ENCODE results near the gene UBE2I. TPM values are rescaled to one million over a fixed set of nuclear protein-coding genes. Genes with fewer than 3 reads are reported as not detected.

UBE2I gene
- polyA plus RNA-seq, 2 of the 4 experiments (the other 2 are of a cell fraction), result 170 to 208 TPM

GRCh38 chr16:1375741-1376410, 66.4 kb downstream of the UBE2I start:
- ChIA-PET POLR2A (no interaction called here), CTCF (interaction anchor here (11.4 kb wide), 1 partner anchor 13 kb away, joined by 127 read pairs; no protein-coding TSS in a partner anchor)
- no peak for ATAC-seq
- no peak overlapping the region for H3K4me3 ChIP-seq
- H3K4me2 ChIP-seq, result no peak overlapping the region
- TF ChIP-seq CBX8 (IDR thresholded peaks at IDR 0.05) (no peak), ATOH8 (CRISPR knock-in tag; IDR thresholded peaks at IDR 0.05; ENCODE audit: low read depth) (no peak), BCL3 (IDR thresholded peaks at IDR 0.05) (no peak), KDM1A (IDR thresholded peaks at IDR 0.05; ENCODE audit: low read depth) (no peak), CHD4 (IDR thresholded peaks at IDR 0.05; ENCODE audit: borderline replicate concordance) (no peak), SREBF2 (IDR thresholded peaks at IDR 0.05) (no peak), JUN (IDR thresholded peaks at IDR 0.05) (no peak), PBX3 (IDR thresholded peaks at IDR 0.05) (no peak), CEBPB (IDR thresholded peaks at IDR 0.05) (no peak), USF2 (IDR thresholded peaks at IDR 0.05) (no peak)
- 87% methylated on average over 11 of the region's 19 CpGs for WGBS (ENCODE audit: missing lambda C conversion rate)
- FAIRE-seq, result no peak
- no peaks in the 10 kb centered on the region for H3K9me3 ChIP-seq
- peak overlapping the region in 1 of 2 experiments; percentile 38; a peak in 2 of 6 replicates for H3K27ac ChIP-seq
- no peak for DNase-seq (ENCODE audit: low read depth in 1 of 2, low spot score in 1 of 2)
- peaks cover 27% of the 10 kb centered on the region for H3K4me1 ChIP-seq

Other genes starting within 250 kb of the UBE2I start
- gene SSTR5, start 236.9 kb upstream of the UBE2I start, polyA plus RNA-seq (2011; rRNA removed), result 0.08 TPM in 1 of 2 replicates, not detected in the other
- gene SSTR5, start 236.9 kb upstream of the UBE2I start, polyA plus RNA-seq (2017; fragmentation: RNase III; extraction: RNeasy Plus Mini Kit Qiagen cat#74134 plus additional on column Dnase treatment), result 0.06 TPM in 1 of 3 replicates, not detected in the others
- gene C1QTNF8, start 213.4 kb upstream of the UBE2I start, polyA plus RNA-seq (2011; rRNA removed), result not detected in 2 replicates
- not detected in 3 replicates for gene C1QTNF8, start 213.4 kb upstream of the UBE2I start, polyA plus RNA-seq (2017; fragmentation: RNase III; extraction: RNeasy Plus Mini Kit Qiagen cat#74134 plus additional on column Dnase treatment)
- 7.2 and 8.6 TPM in 2 replicates for gene CACNA1H, start 156.5 kb upstream of the UBE2I start, polyA plus RNA-seq (2011; rRNA removed)
- 11.7 to 15.8 TPM (median 14.1 TPM) in 3 replicates for gene CACNA1H, start 156.5 kb upstream of the UBE2I start, polyA plus RNA-seq (2017; fragmentation: RNase III; extraction: RNeasy Plus Mini Kit Qiagen cat#74134 plus additional on column Dnase treatment)
- gene TPSG1, start 84.4 kb upstream of the UBE2I start, polyA plus RNA-seq (2011; rRNA removed), result not detected in 2 replicates
- gene TPSG1, start 84.4 kb upstream of the UBE2I start, polyA plus RNA-seq (2017; fragmentation: RNase III; extraction: RNeasy Plus Mini Kit Qiagen cat#74134 plus additional on column Dnase treatment), result 0.08 TPM in 1 of 3 replicates, not detected in the others
- not detected in 2 replicates for gene TPSB2, start 79.5 kb upstream of the UBE2I start, polyA plus RNA-seq (2011; rRNA removed)
- gene TPSB2, start 79.5 kb upstream of the UBE2I start, polyA plus RNA-seq (2017; fragmentation: RNase III; extraction: RNeasy Plus Mini Kit Qiagen cat#74134 plus additional on column Dnase treatment), result not detected in 3 replicates
- not detected in 2 replicates for gene TPSAB1, start 68.9 kb upstream of the UBE2I start, polyA plus RNA-seq (2011; rRNA removed)
- not detected in 3 replicates for gene TPSAB1, start 68.9 kb upstream of the UBE2I start, polyA plus RNA-seq (2017; fragmentation: RNase III; extraction: RNeasy Plus Mini Kit Qiagen cat#74134 plus additional on column Dnase treatment)
- gene TPSD1, start 53.6 kb upstream of the UBE2I start, polyA plus RNA-seq (2011; rRNA removed), result not detected in 2 replicates
- gene TPSD1, start 53.6 kb upstream of the UBE2I start, polyA plus RNA-seq (2017; fragmentation: RNase III; extraction: RNeasy Plus Mini Kit Qiagen cat#74134 plus additional on column Dnase treatment), result not detected in 3 replicates
- 0.31 and 0.42 TPM in 2 replicates for gene BAIAP3, start 24.0 kb downstream of the UBE2I start, polyA plus RNA-seq (2011; rRNA removed)
- gene BAIAP3, start 24.0 kb downstream of the UBE2I start, polyA plus RNA-seq (2017; fragmentation: RNase III; extraction: RNeasy Plus Mini Kit Qiagen cat#74134 plus additional on column Dnase treatment), result 0.26 to 0.51 TPM (median 0.32 TPM) in 3 replicates
- 27.2 and 32.6 TPM in 2 replicates for gene TSR3, start 42.2 kb downstream of the UBE2I start, polyA plus RNA-seq (2011; rRNA removed)
- gene TSR3, start 42.2 kb downstream of the UBE2I start, polyA plus RNA-seq (2017; fragmentation: RNase III; extraction: RNeasy Plus Mini Kit Qiagen cat#74134 plus additional on column Dnase treatment), result 50.9 to 52.3 TPM (median 51.7 TPM) in 3 replicates
- gene GNPTG, start 42.3 kb downstream of the UBE2I start, polyA plus RNA-seq (2011; rRNA removed), result 24.2 and 25.3 TPM in 2 replicates
- 21.9 to 24.2 TPM (median 23.4 TPM) in 3 replicates for gene GNPTG, start 42.3 kb downstream of the UBE2I start, polyA plus RNA-seq (2017; fragmentation: RNase III; extraction: RNeasy Plus Mini Kit Qiagen cat#74134 plus additional on column Dnase treatment)
- gene UNKL, start 105.1 kb downstream of the UBE2I start, polyA plus RNA-seq (2011; rRNA removed), result 17.2 and 20.7 TPM in 2 replicates
- 37.6 to 41.2 TPM (median 38.2 TPM) in 3 replicates for gene UNKL, start 105.1 kb downstream of the UBE2I start, polyA plus RNA-seq (2017; fragmentation: RNase III; extraction: RNeasy Plus Mini Kit Qiagen cat#74134 plus additional on column Dnase treatment)
- gene UQCC4, start 111.1 kb downstream of the UBE2I start, polyA plus RNA-seq (2011; rRNA removed), result 33.0 and 35.4 TPM in 2 replicates
- gene UQCC4, start 111.1 kb downstream of the UBE2I start, polyA plus RNA-seq (2017; fragmentation: RNase III; extraction: RNeasy Plus Mini Kit Qiagen cat#74134 plus additional on column Dnase treatment), result 21.5 to 23.6 TPM (median 23.0 TPM) in 3 replicates
- not detected in 2 replicates for gene PERCC1, start 121.4 kb downstream of the UBE2I start, polyA plus RNA-seq (2011; rRNA removed)
- not detected in 3 replicates for gene PERCC1, start 121.4 kb downstream of the UBE2I start, polyA plus RNA-seq (2017; fragmentation: RNase III; extraction: RNeasy Plus Mini Kit Qiagen cat#74134 plus additional on column Dnase treatment)
- 0.16 and 0.34 TPM in 2 replicates for gene CCDC154, start 134.9 kb downstream of the UBE2I start, polyA plus RNA-seq (2011; rRNA removed)
- gene CCDC154, start 134.9 kb downstream of the UBE2I start, polyA plus RNA-seq (2017; fragmentation: RNase III; extraction: RNeasy Plus Mini Kit Qiagen cat#74134 plus additional on column Dnase treatment), result 0.49 to 0.74 TPM (median 0.70 TPM) in 3 replicates
- 17.2 and 19.9 TPM in 2 replicates for gene CLCN7, start 165.4 kb downstream of the UBE2I start, polyA plus RNA-seq (2011; rRNA removed)
- gene CLCN7, start 165.4 kb downstream of the UBE2I start, polyA plus RNA-seq (2017; fragmentation: RNase III; extraction: RNeasy Plus Mini Kit Qiagen cat#74134 plus additional on column Dnase treatment), result 51.6 to 69.7 TPM (median 62.8 TPM) in 3 replicates
- gene PTX4, start 179.3 kb downstream of the UBE2I start, polyA plus RNA-seq (2011; rRNA removed), result not detected in 2 replicates
- 0.07 TPM in 2 of 3 replicates, not detected in the other for gene PTX4, start 179.3 kb downstream of the UBE2I start, polyA plus RNA-seq (2017; fragmentation: RNase III; extraction: RNeasy Plus Mini Kit Qiagen cat#74134 plus additional on column Dnase treatment)
- 9.2 and 10.6 TPM in 2 replicates for gene TELO2, start 183.7 kb downstream of the UBE2I start, polyA plus RNA-seq (2011; rRNA removed)
- gene TELO2, start 183.7 kb downstream of the UBE2I start, polyA plus RNA-seq (2017; fragmentation: RNase III; extraction: RNeasy Plus Mini Kit Qiagen cat#74134 plus additional on column Dnase treatment), result 30.4 to 35.0 TPM (median 34.8 TPM) in 3 replicates
- gene TMEM204, start 224.0 kb downstream of the UBE2I start, polyA plus RNA-seq (2011; rRNA removed), result not detected in 2 replicates
- not detected in 3 replicates for gene TMEM204, start 224.0 kb downstream of the UBE2I start, polyA plus RNA-seq (2017; fragmentation: RNase III; extraction: RNeasy Plus Mini Kit Qiagen cat#74134 plus additional on column Dnase treatment)